BE2C (cell line): Measurements from ENCODE around the gene PPA1.
"Not testable (repeated sequence)": the region's sequence is repeated elsewhere in the genome, so short reads cannot be mapped to it uniquely, and the experiment has no call there.

ENCODE experiments used
- DNase-seq: peaks from one replicate; pipeline ENCODE4 v3.0.0-alpha.2; 2020
- H3K27me3 ChIP-seq: fragments of 250-450 bp; sonication (Bioruptor Pico); 2 replicates; pipeline ENCODE4 v1.5.1; 2020; ENCODE audit warnings: mild to moderate bottlenecking
- H3K36me3 ChIP-seq: fragments of 250-450 bp; sonication (Bioruptor Pico); 2 replicates; pipeline ENCODE4 v1.5.1; 2020; ENCODE audit warnings: mild to moderate bottlenecking
- H3K4me1 ChIP-seq: fragments of 250-450 bp; sonication (Bioruptor Pico); 2 replicates; pipeline ENCODE4 v1.5.1; 2020
- H3K4me3 ChIP-seq: 2 replicates; pipeline ENCODE4 v1.5.1; 2011; ENCODE audit warnings: low read depth, low read length
- H3K9me3 ChIP-seq: fragments of 250-450 bp; sonication (Bioruptor Pico); 2 replicates; pipeline ENCODE4 v1.5.1; 2020
- CTCF ChIP-seq: IDR thresholded peaks from 2 replicates; pipeline ENCODE4 v1.5.1; 2012; ENCODE audit warnings: mild to moderate bottlenecking, low read depth, low read length

The PPA1 gene

GRCh38 chr10:70233939-70234300, 691 bp upstream of the PPA1 start:
- Histone ChIP-seq H3K4me1 (no peaks in the 10 kb centered on the region), H3K27me3 (no peaks in the 10 kb centered on the region), H3K9me3 (no peaks in the 10 kb centered on the region), H3K36me3 (peaks cover 19% of the 10 kb centered on the region), H3K4me3 (peak overlapping the region; percentile 99)
- DNase-seq, result no peak
- no peak for TF ChIP-seq CTCF

- H3K36me3 ChIP-seq, result peaks cover 31% of the 10 kb centered on the region
- DNase-seq, result no peak
- peak overlapping the region; percentile 99 for H3K4me3 ChIP-seq
- no peaks in the 10 kb centered on the region for H3K9me3 ChIP-seq
- H3K4me1 ChIP-seq, result no peaks in the 10 kb centered on the region; the same call in 1 of the 2 replicates
- no peaks in the 10 kb centered on the region for H3K27me3 ChIP-seq
- TF ChIP-seq CTCF, result no peak
Measured at GRCh38 chr10:70232859-70233108, 445 bp downstream of the PPA1 start.

DNA sequence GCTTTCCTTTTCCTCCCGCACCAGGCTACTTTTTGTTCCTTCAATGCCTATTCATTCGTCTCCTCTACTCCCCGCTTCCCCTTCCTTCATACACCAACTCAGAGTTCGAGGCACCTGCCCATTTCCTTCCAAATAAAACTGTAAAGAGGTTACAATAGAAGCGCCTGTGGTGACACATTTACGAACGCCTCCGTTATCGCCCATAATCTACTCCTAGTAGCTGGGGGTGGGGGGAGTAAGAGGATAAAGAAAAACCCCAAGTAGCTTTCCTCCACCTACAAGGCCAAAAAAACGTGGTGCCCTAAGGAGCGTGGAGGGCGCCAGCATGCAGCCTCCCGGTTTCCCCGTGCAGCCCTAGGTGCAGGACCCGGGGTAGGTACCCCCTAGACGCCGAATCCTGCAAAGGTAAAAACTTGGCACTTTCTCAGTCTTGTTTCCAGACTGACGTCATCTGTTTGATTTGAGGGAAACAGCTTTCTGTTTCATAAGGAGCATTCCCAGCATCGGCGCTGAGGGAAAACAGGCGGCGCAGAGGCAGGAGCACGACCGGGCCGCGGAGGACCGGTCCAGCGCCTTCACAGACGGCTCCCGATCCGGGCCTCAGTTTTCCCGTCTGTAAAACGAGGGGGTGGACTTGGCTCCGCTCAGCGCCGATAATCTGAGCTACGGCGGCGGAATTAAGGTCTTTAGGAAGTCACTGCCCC, 922 bp downstream of the PPA1 start:
- no peaks in the 10 kb centered on the region for H3K27me3 ChIP-seq
- H3K4me3 ChIP-seq, result peak overlapping the region; percentile 99
- no peaks in the 10 kb centered on the region; the same call in 1 of the 2 replicates for H3K4me1 ChIP-seq
- no peak for TF ChIP-seq CTCF
- no peak for DNase-seq
- H3K9me3 ChIP-seq, result no peaks in the 10 kb centered on the region
- H3K36me3 ChIP-seq, result peaks cover 33% of the 10 kb centered on the region

GRCh38 chr10:70228491-70228890, 4.7 kb downstream of the PPA1 start:
- Histone ChIP-seq H3K27me3 (no peaks in the 10 kb centered on the region), H3K36me3 (peaks cover 49% of the 10 kb centered on the region), H3K4me1 (no peaks in the 10 kb centered on the region; the same call in 1 of the 2 replicates), H3K9me3 (no peaks in the 10 kb centered on the region), H3K4me3 (no peak overlapping the region)
- no peak for DNase-seq
- no peak for TF ChIP-seq CTCF

DNA sequence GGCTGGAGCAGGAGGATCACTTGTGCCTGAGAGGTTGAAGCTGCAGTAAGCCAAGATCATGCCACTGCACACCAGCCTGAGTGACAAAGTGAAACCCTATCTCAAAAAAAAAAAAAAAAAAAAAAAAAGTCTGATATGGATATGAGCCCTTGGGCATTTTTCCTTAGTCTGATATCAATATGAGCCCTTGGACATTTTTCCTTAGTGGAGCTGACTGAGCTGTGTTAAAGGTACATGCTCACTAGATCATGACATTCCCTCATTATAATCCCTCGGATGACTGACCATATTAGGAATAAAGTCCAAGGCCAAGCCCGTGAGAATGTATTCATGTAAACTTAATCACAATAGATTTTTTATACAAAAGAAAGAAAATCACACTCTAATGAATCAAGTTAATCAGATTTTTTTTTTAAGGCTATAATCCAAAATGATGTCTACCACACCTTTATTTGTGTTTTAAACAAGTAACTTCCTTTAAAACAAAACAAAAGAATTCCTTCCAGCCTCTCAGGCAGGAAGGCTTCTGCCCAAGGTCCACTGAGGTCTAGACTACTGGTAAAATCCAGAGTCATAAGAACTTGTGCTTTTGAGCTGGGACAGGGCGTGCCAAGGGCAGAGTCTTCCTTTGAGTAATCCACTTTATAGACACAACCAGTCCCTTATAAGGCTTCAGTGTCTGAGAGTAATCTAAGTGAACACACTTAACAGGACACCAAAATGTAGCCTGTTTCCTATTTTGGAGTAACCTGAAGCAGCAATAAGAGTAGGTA, 5.5 kb downstream of the PPA1 start:
- TF ChIP-seq CTCF, result no peak
- no peaks in the 10 kb centered on the region for H3K27me3 ChIP-seq
- H3K9me3 ChIP-seq, result no peaks in the 10 kb centered on the region
- H3K4me3 ChIP-seq, result no peak overlapping the region
- no peak for DNase-seq
- H3K36me3 ChIP-seq, result peaks cover 50% of the 10 kb centered on the region
- H3K4me1 ChIP-seq, result no peaks in the 10 kb centered on the region; the same call in 1 of the 2 replicates

DNA sequence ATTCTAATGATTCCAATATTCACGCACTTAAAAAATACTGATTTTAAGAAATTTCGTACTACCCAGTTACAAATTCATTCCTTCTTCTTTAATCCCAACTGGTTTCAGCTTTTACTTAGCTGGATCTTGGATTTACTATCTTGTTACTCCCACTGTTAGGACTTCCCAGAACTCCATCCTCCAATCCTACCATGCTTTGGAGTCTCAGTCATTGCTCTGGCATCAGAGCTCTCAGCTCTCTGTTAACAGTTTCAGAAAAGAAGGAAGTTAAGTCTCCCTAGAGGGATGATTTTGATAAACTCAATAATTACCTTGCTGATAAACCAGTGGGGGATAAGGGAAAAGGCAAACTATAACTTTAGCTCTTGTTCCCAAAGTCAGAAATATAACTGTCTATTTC, 9.5 kb downstream of the PPA1 start:
- Histone ChIP-seq H3K4me1 (peaks cover 2% of the 10 kb centered on the region), H3K36me3 (peaks cover 38% of the 10 kb centered on the region), H3K9me3 (no peaks in the 10 kb centered on the region), H3K27me3 (no peaks in the 10 kb centered on the region), H3K4me3 (no peak overlapping the region)
- no peak for TF ChIP-seq CTCF
- DNase-seq, result no peak

DNA sequence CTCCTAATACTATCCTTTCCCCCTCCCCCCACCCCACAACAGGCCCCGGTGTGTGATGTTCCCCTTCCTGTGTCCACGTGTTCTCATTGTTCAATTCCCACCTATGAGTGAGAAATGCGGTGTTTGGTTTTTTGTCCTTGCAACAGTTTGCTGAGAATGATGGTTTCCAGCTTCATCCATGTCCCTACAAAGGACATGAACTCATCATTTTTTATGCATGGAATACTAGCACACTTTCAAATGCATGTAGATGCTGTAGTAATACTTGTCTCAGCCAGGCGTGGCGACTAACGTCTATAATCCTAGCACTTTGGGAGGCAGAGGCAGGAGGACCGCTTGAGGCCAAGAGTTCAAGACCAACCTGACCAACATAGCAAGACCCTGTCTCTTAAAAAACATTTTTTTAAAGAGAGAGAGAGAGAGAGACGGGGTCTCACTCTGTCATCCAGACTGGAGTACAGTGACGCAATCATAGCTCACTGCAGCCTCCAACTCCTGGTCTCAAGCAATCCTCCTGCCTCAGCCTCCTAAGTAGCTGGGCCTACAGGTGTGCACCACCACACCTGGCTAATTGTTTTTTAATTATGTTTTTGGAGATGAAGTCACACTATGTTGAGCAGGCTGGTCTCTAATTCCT, 10.3 kb downstream of the PPA1 start:
- not testable (repeated sequence) for H3K4me3 ChIP-seq, H3K9me3 ChIP-seq, DNase-seq, H3K4me1 ChIP-seq, H3K27me3 ChIP-seq
- peaks cover 38% of the 10 kb centered on the region for H3K36me3 ChIP-seq
